OCI-LY7 (cell line): ENCODE measurements around the gene RNF20.

ENCODE experiments used
- EZH2phosphoT487 ChIP-seq: fragments of 200-600 bp; sonication (generic); IDR thresholded peaks from 2 replicates; pipeline ENCODE4 v1.6.1; 2018; ENCODE audit warnings: low read depth, borderline replicate concordance, mild to moderate bottlenecking, mixed run types, antibody characterized with exemption, low read length, moderate library complexity, mixed read lengths
- TF ChIP-seq, protein P1 (sequence below): fragments of 200-600 bp; sonication (generic); conservative IDR thresholded peaks from 2 replicates; pipeline ENCODE4 v1.5.1; 2014; ENCODE audit warnings: mild to moderate bottlenecking, antibody characterized with exemption, low read length, moderate library complexity, mixed read lengths

DNA sequence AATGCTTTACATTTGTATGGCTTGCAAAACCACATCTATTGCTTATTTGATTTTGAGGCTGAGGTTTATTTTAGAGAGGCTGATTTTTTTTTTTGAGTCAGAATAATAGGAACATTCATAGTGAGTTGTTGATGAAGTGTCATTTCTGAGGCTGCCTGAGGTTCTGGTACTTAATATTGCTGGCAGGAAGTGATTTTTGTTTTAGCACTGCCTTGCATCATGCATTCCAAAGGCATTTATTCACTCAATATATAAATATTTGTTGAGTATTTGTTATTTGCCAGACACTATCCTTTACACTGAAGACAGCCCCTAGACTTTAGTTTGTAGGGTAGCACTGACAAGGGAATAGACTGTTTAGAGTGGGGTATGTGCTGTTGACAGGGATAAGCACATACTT lies 2.7 kb downstream of the RNF20 start:
- TF ChIP-seq, protein P1, sequence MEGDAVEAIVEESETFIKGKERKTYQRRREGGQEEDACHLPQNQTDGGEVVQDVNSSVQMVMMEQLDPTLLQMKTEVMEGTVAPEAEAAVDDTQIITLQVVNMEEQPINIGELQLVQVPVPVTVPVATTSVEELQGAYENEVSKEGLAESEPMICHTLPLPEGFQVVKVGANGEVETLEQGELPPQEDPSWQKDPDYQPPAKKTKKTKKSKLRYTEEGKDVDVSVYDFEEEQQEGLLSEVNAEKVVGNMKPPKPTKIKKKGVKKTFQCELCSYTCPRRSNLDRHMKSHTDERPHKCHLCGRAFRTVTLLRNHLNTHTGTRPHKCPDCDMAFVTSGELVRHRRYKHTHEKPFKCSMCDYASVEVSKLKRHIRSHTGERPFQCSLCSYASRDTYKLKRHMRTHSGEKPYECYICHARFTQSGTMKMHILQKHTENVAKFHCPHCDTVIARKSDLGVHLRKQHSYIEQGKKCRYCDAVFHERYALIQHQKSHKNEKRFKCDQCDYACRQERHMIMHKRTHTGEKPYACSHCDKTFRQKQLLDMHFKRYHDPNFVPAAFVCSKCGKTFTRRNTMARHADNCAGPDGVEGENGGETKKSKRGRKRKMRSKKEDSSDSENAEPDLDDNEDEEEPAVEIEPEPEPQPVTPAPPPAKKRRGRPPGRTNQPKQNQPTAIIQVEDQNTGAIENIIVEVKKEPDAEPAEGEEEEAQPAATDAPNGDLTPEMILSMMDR: no peak
- TF ChIP-seq EZH2phosphoT487: no peak
